Activated CD4-positive, alpha-beta T cell treated with anti-CD3 and anti-CD28 coated beads for 24 hours (primary cell): Measurements from ENCODE around the gene KRTAP5-2.

Experiments
- DNase-seq, 2 donors: peaks; one replicate each; pipeline ENCODE4 v3.0.0-alpha.2; 2020; ENCODE audit warnings: low read depth in 2 of 2

KRTAP5-2 gene

GRCh38 chr11:1567721-1568100 lies 30.4 kb downstream of the KRTAP5-2 start:
- DNase-seq = no peak

- no peak for DNase-seq
Observed at GRCh38 chr11:1567052-1567720, 30.9 kb downstream of the KRTAP5-2 start.

DNA sequence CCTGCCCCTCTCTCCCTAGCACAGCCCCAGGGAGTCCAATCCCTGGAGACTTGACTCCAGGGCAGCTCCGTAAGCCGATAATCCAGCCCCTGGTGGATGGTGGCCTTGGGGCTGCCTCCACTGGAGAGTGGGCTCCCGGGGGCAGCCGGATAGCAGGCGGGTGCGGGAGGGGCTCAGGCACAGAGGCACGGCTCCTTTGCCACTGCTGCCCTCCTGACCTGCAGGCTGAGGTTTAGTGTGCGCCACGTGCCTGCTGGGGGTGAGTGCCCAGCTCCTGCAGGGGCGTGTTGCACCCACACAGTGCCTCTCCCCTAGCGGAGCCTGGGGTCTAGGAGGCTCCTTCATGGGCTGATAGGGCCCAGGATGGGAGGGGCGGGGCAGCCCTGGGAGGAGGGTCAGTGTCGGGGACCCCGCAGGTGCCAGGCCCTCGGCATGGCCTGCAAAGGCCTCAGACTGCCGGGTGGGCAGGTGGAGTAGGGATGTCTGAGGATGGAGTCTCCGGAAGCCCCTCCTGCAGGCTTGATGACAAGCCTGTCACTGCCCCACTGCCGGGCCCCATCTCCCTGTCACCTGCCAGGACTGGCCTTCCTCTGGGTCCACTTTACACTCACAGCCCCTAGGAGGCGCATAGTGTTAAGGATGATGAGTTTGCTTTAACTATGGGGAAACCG lies 31.6 kb downstream of the KRTAP5-2 start:
- DNase-seq = no peak

DNA sequence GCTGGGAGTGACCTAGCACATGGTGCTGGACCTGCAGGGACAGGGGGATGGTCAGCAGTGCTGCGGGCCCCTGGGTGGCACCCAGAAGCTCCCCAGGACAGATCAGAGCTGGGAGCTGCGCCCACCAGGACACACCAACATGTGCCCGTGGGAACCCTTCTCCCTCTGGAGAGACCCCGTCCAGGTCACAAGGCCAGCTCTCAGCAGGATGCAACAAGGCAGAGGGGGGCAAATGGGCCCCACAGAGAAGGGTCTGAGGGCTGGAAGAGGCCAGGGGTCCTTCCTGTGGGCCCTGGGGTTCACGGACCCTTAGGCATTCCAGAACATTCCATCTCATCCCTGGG lies 32.2 kb downstream of the KRTAP5-2 start:
- DNase-seq = no peak

- DNase-seq = no peak
Observed at GRCh38 chr11:1565173-1565903, 32.8 kb downstream of the KRTAP5-2 start.

DNA sequence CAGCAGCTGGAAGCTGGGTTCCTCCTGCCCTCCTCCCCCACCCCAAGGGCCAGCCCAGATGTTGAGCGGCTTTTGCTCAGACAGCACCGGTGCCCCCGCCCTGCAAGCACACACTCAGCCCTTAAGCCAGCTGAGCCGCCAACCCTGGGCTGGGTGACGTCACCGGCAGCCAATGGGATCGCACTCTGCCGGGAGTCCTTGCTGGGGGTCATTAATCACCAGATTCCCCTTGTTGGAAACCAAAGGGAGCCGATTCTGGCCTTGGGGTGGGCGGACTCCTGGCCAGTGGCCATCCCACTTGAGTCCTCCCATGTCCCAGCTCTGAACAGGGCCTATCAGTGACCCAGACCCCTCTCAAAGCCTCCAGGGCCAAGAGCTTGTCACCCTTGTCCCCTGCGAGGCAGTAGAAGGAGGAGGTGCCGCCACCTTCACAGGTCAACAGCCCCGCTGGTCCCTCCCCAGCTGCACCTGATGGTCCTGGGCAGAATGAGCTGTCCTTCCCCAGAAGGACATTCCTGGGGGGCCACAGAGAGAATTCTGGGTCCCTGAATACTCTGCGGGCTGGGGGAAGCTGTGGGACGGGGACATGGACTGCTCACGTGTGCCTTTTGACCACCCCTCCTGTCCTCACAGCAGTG lies 33.4 kb downstream of the KRTAP5-2 start:
- DNase-seq = no peak

DNA sequence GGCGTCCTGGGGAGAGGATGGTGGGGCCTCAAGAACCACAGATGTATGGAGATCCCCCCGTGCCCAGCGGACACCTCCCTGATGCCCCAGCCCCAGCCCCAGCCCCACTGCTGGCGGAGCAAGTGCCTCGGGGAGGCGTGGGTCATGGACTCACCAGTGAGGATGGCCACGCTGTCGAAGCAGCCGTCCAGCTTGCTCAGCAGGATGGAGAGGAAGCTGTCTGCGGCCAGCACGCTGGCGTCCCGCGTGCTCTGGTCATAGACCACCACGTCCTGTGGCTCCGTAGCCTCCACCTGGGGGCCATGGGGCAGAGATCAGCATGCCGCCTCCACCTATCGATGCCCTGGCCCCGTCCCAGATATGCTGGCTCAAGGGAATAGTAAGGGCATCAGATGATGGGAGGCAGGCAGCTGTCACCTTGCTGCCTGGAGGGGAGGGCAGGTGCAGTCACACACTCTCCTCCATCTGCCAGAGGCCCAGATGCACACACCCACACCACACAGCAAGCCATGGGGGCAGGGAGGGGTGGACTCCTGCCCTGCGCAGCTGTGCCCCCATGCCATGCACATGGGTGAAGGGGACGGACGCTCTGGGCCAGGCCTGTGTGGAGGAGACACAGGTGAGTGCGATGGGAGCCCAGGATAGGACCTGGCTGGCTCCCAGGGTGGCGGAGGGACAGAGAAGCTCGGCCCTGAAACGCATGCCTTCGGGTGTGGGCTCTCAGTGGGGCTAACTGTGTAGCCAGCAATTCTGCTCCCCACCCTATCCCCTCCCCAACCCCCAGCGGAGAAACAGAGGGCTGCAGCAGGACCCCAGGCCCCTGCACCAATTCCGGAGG lies 34.2 kb downstream of the KRTAP5-2 start:
- no peak for DNase-seq

GRCh38 chr11:1563149-1563638 lies 34.9 kb downstream of the KRTAP5-2 start:
- no peak for DNase-seq

- DNase-seq = no peak
Observed at GRCh38 chr11:1562469-1563148, 35.5 kb downstream of the KRTAP5-2 start.

DNA sequence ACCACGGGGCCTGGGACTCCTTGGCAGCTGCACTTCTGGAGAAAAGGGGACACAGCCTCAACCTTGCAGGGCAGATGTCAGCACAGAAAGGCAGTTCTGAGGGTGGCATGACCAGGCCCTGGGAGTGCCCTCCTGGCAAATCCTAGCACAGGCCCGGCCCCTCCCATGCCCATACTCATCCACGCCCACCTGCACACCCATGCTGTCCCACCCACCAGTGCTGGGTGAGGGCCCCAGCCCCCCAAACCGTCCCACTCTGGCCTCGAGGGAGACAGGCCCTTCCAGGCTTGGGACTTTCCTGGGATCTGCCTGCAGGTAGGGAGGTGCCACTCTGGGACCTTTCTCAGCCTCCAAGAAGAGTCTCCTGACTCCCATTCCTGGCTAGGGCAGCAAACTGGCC lies 36.1 kb downstream of the KRTAP5-2 start:
- no peak for DNase-seq

DNA sequence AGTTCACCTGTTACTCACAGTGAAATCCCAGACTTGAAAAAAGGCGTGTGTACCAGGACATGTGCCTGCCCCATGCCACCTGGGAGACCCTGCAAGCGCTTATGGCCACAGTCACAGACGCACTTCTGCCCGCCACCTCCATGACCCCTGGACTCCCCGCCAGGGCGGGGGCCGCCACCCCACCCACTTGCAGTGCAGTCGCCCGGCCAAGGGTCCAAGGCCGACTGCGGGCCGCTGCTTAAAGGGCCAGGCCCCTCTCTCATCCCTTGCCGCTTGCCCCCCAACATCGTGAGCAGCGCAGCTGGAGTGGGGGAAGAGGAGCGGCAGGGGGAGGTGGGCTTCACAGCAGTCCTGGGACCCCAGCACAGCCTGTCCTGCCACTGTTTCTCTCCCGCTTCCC lies 36.8 kb downstream of the KRTAP5-2 start:
- DNase-seq = no peak

DNA sequence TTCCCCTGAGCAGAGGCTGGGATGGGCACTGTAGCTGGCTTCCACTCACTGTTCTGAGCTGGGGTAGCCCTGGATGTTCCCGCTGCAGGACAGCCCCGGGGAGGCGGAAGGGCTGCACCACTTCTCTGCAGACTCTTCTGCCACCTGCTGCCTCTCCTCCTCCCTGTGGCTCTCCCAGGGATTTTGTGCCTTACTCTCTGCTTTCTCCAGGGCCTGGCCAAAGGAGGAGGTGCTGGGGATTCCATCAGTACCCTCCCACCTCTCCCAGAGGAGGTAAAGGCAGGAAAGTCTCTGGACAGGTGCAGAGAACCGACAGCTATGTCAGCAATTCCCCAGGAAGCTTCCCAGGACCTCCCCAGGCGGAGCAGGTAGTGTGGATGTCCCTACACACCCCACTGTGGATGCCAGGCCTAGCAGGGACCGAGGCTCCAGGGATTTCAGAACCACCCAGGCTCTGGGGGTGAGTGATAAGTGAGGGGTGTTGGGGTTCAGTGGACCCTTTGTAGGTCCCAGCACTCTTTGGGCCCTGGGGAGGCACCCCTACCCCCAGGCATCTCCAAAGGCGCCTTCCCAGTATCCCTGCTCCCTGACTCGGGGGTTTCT lies 37.3 kb downstream of the KRTAP5-2 start:
- no peak for DNase-seq

- no peak for DNase-seq
Observed at GRCh38 chr11:1560002-1560648, 38.0 kb downstream of the KRTAP5-2 start.

GRCh38 chr11:1559111-1559951 lies 38.8 kb downstream of the KRTAP5-2 start:
- DNase-seq = no peak

DNA sequence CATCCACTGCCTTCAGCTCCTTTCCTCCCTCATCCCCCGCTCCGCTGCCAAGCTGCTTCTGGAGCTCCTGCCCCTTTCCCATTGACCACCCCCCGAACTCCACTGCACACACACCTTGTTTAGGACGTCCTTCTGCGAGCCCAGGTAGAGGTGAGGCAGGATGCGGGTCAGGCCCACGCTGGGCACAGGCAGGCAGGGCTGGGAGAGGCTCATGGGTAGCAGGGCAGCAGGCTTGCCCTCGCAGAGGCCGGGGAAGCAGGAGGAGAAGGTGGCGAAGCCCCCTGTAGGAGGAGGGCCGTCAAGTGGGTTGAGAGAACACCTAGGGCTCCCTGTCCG lies 39.4 kb downstream of the KRTAP5-2 start:
- no peak for DNase-seq

GRCh38 chr11:1557904-1558774 lies 40.0 kb downstream of the KRTAP5-2 start:
- no peak for DNase-seq

DNA sequence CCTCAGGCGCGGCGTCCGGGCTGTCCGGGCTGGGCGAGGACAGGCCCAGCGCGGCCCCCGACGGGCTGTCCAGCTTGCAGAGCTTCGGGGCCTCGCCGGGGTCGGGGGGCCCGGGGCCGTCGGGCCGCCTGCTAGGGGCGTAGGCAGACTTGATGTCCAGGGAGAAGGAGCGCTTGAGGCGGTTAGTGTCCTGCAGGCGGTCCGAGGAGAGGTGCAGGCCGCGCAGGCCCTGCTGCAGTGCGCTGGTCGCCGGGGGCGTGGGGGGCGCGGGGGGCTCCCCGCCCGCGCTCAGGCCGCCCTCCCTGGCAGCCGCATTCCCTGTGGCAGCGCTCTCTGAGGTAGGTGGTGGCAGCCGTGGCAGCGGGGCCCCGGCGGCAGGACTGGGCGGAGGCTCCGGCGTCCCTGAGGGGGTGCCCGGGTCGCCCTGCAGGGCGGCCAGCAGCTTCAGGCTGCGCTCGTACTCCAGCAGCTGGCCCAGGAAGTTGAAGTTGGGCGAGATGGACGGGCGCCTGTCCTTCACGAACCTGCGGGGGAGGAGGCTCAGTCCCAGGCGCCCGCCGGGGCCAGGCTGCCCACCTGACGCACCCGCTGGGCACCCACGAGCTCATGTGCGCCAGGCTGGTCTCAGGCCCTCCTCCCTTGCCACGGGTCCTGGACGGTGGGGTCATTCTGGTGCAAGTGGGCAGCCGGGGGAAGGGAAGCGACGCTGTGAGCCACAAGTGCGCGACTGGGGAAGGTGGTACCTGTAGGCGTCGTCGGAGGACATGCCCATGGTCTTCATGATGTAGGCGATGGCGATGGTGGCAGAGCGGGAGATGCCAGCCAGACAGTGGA lies 40.8 kb downstream of the KRTAP5-2 start:
- DNase-seq = no peak
